HEK293T (cell line): ENCODE results near the gene MPIG6B.
A peak's percentile ranks its signal among the peaks of the same experiment; 100 is the strongest.

Experiments used
- CTCF ChIA-PET: fragments of 350-600 bp; formaldehyde crosslinking; extraction: SDS; loops from one replicate; lab custom pipeline; 2021; ENCODE audit warnings: antibody characterized with exemption, inconsistent platforms; lab: Yijun Ruan, JAX
- POLR2A ChIA-PET: fragments of 350-600 bp; formaldehyde crosslinking; extraction: SDS; loops from one replicate; lab custom pipeline; 2020; ENCODE audit warnings: antibody characterized with exemption, inconsistent platforms; lab: Yijun Ruan, JAX
- DNase-seq: peaks from one replicate; pipeline ENCODE4 v3.0.0; 2012; ENCODE audit warnings: mixed read lengths; ENCODE audit errors: extremely low spot score
- ARNT ChIP-seq: fragments of 450-650 bp; IDR thresholded peaks from 2 replicates; pipeline ENCODE4 v1.6.1; 2017; ENCODE audit warnings: mild to moderate bottlenecking
- BHLHE40 ChIP-seq: fragments of 450-650 bp; IDR thresholded peaks from 2 replicates; pipeline ENCODE4 v1.6.1; 2016; ENCODE audit warnings: mild to moderate bottlenecking, moderate library complexity, borderline replicate concordance
- CTBP1 ChIP-seq: fragments of 450-650 bp; IDR thresholded peaks from 2 replicates; pipeline ENCODE4 v1.6.1; 2016; ENCODE audit warnings: borderline replicate concordance
- ELF4 ChIP-seq: fragments of 450-650 bp; IDR thresholded peaks from 2 replicates; pipeline ENCODE4 v1.6.1; 2017; ENCODE audit warnings: antibody characterized with exemption
- FOXA1 ChIP-seq: fragments of 450-650 bp; IDR thresholded peaks from 2 replicates; pipeline ENCODE4 v1.6.1; 2016; ENCODE audit warnings: mild to moderate bottlenecking
- FOXK2 ChIP-seq: fragments of 450-650 bp; IDR thresholded peaks from 2 replicates; pipeline ENCODE4 v1.6.1; 2016; ENCODE audit warnings: mild to moderate bottlenecking
- FOXM1 ChIP-seq: fragments of 450-650 bp; IDR thresholded peaks from 2 replicates; pipeline ENCODE4 v1.6.1; 2017; ENCODE audit warnings: mild to moderate bottlenecking, borderline replicate concordance
- HDGF ChIP-seq: fragments of 450-650 bp; IDR thresholded peaks from 2 replicates; pipeline ENCODE4 v1.6.1; 2017; ENCODE audit warnings: antibody characterized with exemption, borderline replicate concordance
- L3MBTL2 ChIP-seq: fragments of 450-650 bp; conservative IDR thresholded peaks from 2 replicates; pipeline ENCODE4 v1.6.1; 2016; ENCODE audit warnings: mild to moderate bottlenecking
- LEF1 ChIP-seq: fragments of 450-650 bp; IDR thresholded peaks from 2 replicates; pipeline ENCODE4 v1.6.1; 2017; ENCODE audit warnings: mild to moderate bottlenecking, borderline replicate concordance
- NFRKB ChIP-seq: fragments of 450-650 bp; IDR thresholded peaks from 2 replicates; pipeline ENCODE4 v1.6.1; 2016; ENCODE audit warnings: mild to moderate bottlenecking, moderate library complexity
- SP1 ChIP-seq: fragments of 450-650 bp; IDR thresholded peaks from 2 replicates; pipeline ENCODE4 v1.6.1; 2017
- SUZ12 ChIP-seq: fragments of 450-650 bp; IDR thresholded peaks from 2 replicates; pipeline ENCODE4 v1.6.1; 2016; ENCODE audit warnings: mild to moderate bottlenecking
- TARDBP ChIP-seq: fragments of 450-650 bp; IDR thresholded peaks from 2 replicates; pipeline ENCODE4 v1.6.1; 2016
- ZNF384 ChIP-seq: fragments of 450-650 bp; IDR thresholded peaks from 2 replicates; pipeline ENCODE4 v1.6.1; 2016
- TF ChIP-seq, protein P1 (sequence below): fragments of 450-650 bp; IDR thresholded peaks from 2 replicates; pipeline ENCODE4 v1.6.1; 2016

MPIG6B gene

DNA sequence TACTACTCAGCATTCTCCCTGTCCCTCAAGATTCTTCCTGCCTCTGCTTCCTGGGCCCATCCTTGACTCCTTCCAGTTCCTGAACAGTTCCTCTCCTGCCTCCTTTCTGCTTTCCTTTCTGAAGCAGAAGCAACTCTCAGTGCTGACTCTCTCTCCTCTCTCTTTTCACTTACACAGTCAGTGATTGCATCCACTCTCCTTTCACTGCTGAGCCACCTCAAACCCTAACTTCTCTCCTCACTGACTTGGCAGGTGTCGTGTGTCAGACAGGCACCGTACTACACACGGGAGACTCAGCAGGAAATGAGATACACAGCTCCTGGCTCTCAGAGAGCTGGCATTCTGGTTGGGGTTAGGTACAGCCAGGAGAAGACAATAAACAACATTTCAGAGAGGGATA lies 25.6 kb upstream of the MPIG6B start:
- no peak for DNase-seq
- no peak for TF ChIP-seq ARNT
- TF ChIP-seq HDGF, result no peak
- no peak for TF ChIP-seq NFRKB
- no peak for TF ChIP-seq FOXM1
- no peak for TF ChIP-seq LEF1
- no peak for TF ChIP-seq FOXA1
- TF ChIP-seq CTBP1, result no peak
- no peak for TF ChIP-seq SP1
- TF ChIP-seq, protein P1, sequence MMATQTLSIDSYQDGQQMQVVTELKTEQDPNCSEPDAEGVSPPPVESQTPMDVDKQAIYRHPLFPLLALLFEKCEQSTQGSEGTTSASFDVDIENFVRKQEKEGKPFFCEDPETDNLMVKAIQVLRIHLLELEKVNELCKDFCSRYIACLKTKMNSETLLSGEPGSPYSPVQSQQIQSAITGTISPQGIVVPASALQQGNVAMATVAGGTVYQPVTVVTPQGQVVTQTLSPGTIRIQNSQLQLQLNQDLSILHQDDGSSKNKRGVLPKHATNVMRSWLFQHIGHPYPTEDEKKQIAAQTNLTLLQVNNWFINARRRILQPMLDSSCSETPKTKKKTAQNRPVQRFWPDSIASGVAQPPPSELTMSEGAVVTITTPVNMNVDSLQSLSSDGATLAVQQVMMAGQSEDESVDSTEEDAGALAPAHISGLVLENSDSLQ, result no peak
- no peak for TF ChIP-seq TARDBP
- no peak for TF ChIP-seq ZNF384
- no peak for TF ChIP-seq ELF4
- POLR2A ChIA-PET, result no interaction called here
- CTCF ChIA-PET, result no interaction called here

DNA sequence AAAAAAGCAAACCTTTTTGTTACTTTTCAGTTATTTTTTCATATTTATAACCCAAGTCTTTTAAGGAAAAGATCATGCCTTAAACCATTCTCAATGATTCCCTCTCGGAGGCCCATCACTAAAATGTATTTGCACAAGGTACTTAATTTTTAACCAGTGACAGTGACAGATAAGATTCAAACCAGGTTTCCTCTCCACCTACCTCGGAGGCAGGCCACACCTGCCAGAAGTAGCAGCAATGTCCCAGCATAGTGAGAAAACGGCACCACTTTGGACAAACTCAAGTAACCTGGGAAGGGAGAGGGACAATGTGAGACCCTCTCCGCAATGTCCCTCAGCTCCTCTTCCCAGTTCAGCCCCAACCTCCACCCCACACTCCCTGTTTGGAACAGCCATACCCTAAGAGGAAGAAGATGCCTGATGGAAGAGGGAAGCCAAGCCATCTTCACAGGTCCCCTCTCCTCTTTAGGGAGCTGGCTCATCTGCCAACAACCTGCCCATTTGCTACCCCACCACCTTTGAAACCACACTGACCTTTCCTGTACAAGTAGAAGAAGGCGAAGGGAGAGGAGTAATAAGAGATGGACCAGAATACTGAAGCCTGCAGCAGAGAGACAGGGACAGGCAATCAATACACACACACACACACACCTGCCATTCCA lies 22.3 kb upstream of the MPIG6B start:
- ChIA-PET POLR2A (interaction anchor here (0.5 kb wide), 1 partner anchor 70 kb away, joined by 4 read pairs; no protein-coding TSS in a partner anchor), CTCF (no interaction called here)
- TF ChIP-seq ELF4 (no peak), CTBP1 (no peak), HDGF (no peak), ARNT (no peak), FOXA1 (no peak), FOXM1 (no peak), FOXK2 (no peak), ZNF384 (no peak)
- TF ChIP-seq, protein P1, result no peak
- DNase-seq, result no peak

DNA sequence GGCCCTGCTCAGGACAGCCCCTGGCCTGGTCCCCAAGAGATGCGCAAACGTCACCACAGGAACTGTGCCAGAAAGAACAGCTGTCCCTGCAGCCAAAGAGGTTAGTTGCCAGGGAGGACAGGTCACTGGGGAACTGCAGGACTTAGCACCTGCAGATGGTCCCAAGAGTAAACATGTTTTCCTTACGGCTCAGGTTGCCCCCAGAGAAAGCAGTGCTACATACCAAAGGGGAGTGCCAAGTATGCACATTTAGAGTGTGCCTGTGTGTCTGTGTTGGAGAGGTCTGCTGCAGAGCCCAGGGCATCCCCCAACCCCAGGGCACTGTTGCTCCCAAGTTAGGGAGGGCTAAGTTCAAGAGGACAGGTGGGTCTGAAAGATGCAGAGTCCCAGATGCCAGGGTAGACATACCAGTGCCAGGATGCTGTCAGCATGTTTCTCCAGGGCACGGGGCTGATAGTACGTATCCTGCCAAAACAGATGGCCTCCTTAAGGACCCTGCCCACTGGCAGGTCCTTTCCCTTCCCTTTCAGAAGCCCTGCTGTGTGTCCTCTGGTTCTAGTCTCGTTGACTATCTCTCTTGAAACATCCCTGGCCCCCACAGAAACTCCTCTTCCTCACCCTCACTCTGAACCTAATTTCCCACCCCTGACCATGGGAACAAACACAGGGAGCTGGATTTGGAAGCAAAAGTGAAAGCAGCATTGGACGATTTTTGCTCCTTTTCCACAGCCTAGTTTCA lies 21.3 kb upstream of the MPIG6B start:
- ChIA-PET CTCF (no interaction called here), POLR2A (interaction anchor here (0.5 to 2.9 kb wide), 10 partner anchors 9 to 268 kb away, joined by 3 to 43 read pairs (median 6); partner anchors contain the start of genes C6orf47, CLIC1, DDAH2 and LSM2)
- TF ChIP-seq L3MBTL2, result no peak
- no peak for TF ChIP-seq ZNF384
- no peak for TF ChIP-seq FOXK2
- TF ChIP-seq SP1, result no peak
- no peak for TF ChIP-seq ARNT
- TF ChIP-seq FOXA1, result no peak
- TF ChIP-seq HDGF, result no peak
- TF ChIP-seq CTBP1, result no peak
- TF ChIP-seq BHLHE40, result no peak
- no peak for TF ChIP-seq ELF4
- TF ChIP-seq SUZ12, result no peak
- no peak for TF ChIP-seq FOXM1
- TF ChIP-seq NFRKB, result no peak
- TF ChIP-seq, protein P1, result no peak
- TF ChIP-seq TARDBP, result no peak
- no peak for TF ChIP-seq LEF1
- DNase-seq, result no peak

DNA sequence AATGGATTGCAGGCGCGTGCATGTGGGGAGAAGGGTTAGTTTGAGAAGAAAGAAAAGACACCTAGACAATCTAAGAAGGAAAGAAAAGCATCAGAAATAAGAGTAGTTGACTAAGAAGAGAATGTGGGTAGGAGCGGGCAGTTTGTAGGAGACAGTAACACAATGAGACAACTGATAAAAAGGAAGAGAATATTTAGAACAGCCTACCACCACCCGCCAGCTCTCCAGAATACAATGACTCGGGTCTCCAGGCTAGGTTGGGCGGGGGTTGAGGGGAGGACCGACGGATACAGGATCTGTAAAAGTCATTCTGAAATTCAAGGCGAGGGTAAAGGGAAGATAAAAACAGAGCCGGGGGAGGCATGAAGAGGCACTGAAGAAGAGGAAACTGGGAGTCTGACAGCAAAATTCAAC lies 20.8 kb upstream of the MPIG6B start:
- ChIA-PET CTCF (interaction anchor here (1.4 kb wide), 1 partner anchor 67 kb away, joined by 5 read pairs; no protein-coding TSS in a partner anchor), POLR2A (interaction anchor here (0.7 to 2.9 kb wide), 13 partner anchors 10 to 268 kb away, joined by 3 to 43 read pairs (median 6); partner anchors contain the start of genes C6orf47, CLIC1, DDAH2 and HSPA1B)
- TF ChIP-seq, protein P1, result no peak
- TF ChIP-seq TARDBP (no peak), CTBP1 (no peak), SUZ12 (no peak), SP1 (no peak), NFRKB (no peak), BHLHE40 (no peak)
- DNase-seq, result no peak

DNA sequence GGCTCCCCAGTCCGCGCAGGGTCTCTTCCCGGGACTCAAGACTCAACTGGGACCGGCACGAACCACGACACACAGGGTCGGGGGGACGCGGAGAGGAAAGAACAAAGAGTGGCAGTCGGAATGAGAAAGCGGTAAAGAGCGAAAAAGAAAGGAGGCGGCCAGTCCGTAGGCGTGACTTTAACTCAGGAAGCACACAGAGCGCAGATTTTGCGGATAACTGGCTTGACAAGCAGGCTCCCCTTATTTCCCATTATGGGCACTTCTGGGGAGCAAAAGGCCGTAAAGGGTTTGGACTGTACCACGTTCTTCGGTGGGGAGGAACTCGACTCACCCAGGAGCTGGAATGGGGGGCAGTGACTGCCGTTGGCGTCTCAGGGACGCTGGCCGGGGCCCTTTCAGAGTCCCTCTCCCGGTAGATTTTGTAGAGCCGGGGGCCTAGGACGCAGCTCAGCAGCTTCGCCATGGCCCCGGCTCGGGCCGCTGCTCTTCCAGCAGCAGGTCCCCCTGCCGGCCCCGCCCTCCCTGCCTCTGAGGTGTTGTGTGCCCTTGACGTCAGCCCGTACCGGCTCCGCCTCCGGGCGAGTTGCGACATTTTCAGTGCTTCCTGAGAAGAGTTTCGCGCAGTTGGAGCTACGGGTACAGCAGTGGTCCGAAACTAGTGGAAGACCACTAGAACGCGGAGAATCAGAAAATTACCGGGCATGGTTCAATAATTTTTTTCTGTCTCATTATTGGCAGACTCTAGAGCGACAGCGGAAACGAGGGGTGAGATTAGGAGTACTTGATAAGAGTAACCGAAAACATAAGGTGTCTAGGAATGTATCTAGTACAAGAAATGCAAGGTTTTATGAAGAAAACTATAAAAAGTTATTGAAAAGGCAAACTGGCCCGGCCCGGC lies 20.1 kb upstream of the MPIG6B start, which contains the start of gene ABHD16A:
Gene ABHD16A (minus strand): TSS at position 506 of the 898 bp plus-strand sequence. CDS start 43 bp downstream, at position 463.
- POLR2A ChIA-PET, result interaction anchor here (0.6 to 2.9 kb wide), 27 partner anchors 10 to 267 kb away, joined by 3 to 43 read pairs (median 4); partner anchors contain the start of genes BAG6, C6orf47, CLIC1 and CSNK2B
- DNase-seq, result peak; percentile 99
- CTCF ChIA-PET, result interaction anchor here (0.6 to 1.4 kb wide), 5 partner anchors 36 to 127 kb away, joined by 3 to 5 read pairs (median 3); partner anchors contain the start of genes MSH5 and VARS1
- no peak; the same call in 1 of the 2 replicates for TF ChIP-seq ARNT
- peak; percentile 32; the same call in 1 of the 2 replicates for TF ChIP-seq ELF4
- peak; percentile 54; the same call in 1 of the 2 replicates for TF ChIP-seq BHLHE40
- no peak for TF ChIP-seq CTBP1
- TF ChIP-seq, protein P1, result peak; percentile 34; the same call in 1 of the 2 replicates
- no peak for TF ChIP-seq NFRKB
- TF ChIP-seq L3MBTL2, result peak; percentile 43
